Hepatocyte (in vitro differentiated cells): Measurements from ENCODE around the gene MANBA.

Experiments used
- CTCF ChIP-seq: fragments of 200-600 bp; sonication (generic); IDR thresholded peaks from 2 replicates; pipeline ENCODE4 v1.5.1; 2016; ENCODE audit warnings: antibody characterized with exemption, mild to moderate bottlenecking; ENCODE audit not compliant: poor library complexity
- EZH2 ChIP-seq: fragments of 200-600 bp; sonication (generic); IDR thresholded peaks from 2 replicates; pipeline ENCODE4 v1.6.1; 2016; ENCODE audit warnings: antibody characterized with exemption, mild to moderate bottlenecking, borderline replicate concordance
- EZH2phosphoT487 ChIP-seq: fragments of 200-600 bp; sonication (generic); IDR thresholded peaks from one replicate; pipeline ENCODE4 v1.6.1; 2018; ENCODE audit warnings: antibody characterized with exemption, mild to moderate bottlenecking, low read depth, moderate library complexity; ENCODE audit not compliant: unreplicated experiment, severe bottlenecking

- no peak for TF ChIP-seq EZH2phosphoT487
- no peak for TF ChIP-seq CTCF
- TF ChIP-seq EZH2 = no peak
These were observed 75.0 kb downstream of the MANBA start for GRCh38 chr4:102685768-102686167.
